ENCODE results near the gene GPR55.
"Not testable (repeated sequence)": the region's sequence is repeated elsewhere in the genome, so short reads cannot be mapped to it uniquely, and the experiment has no call there.

GRCh38 chr2:230936243-230936642 is 11.2 kb upstream of the GPR55 start:
- TF ChIP-seq ATF3 (CRISPR knock-in tag; conservative IDR thresholded peaks at IDR 0.05); ETV6 (CRISPR knock-in tag; IDR thresholded peaks at IDR 0.05); ATF6 (CRISPR knock-in tag; IDR thresholded peaks at IDR 0.05); FOXJ3 (CRISPR knock-in tag; IDR thresholded peaks at IDR 0.05; ENCODE audit: borderline replicate concordance); STAT6 (CRISPR knock-in tag; conservative IDR thresholded peaks at IDR 0.05; ENCODE audit: low read depth); CTCF (IDR thresholded peaks at IDR 0.05); FOXK1 (CRISPR knock-in tag; IDR thresholded peaks at IDR 0.05); ATF2 (CRISPR knock-in tag; IDR thresholded peaks at IDR 0.05; ENCODE audit: borderline replicate concordance, low read depth); E2F1 (CRISPR knock-in tag; IDR thresholded peaks at IDR 0.05); ZNF138 (CRISPR knock-in tag; conservative IDR thresholded peaks at IDR 0.05); CREB1 (CRISPR knock-in tag; IDR thresholded peaks at IDR 0.05); NFYB (CRISPR knock-in tag; conservative IDR thresholded peaks at IDR 0.05; ENCODE audit: low read depth); JUN (CRISPR knock-in tag; IDR thresholded peaks at IDR 0.05); ELF4 (CRISPR knock-in tag; IDR thresholded peaks at IDR 0.05; ENCODE audit: low read depth): not testable (repeated sequence)

Measured in WTC11 (cell line).